ENCODE measurements around the gene RAB33B. TPM values are rescaled to one million over a fixed set of nuclear protein-coding genes. Genes with fewer than 3 reads are reported as not detected.

The RAB33B gene
- total RNA-seq, 1 experiment from 2014 or later, result 4.5 TPM

- no TSS peak for BruUV-seq (replicated peaks)
- ChIA-PET POLR2A (no interaction called here), CTCF (no interaction called here)
- DNase-seq (ENCODE audit: low read depth, low spot score) (no peak), ATAC-seq (no peak)
- Histone ChIP-seq H3K4me3 (ENCODE audit: low read depth in 2 of 2, low read length in 2 of 2) (no peak overlapping the region), H3K4me1 (ENCODE audit: control insufficient read depth, insufficient read depth, low read length) (no peaks in the 10 kb centered on the region), H3K36me3 (ENCODE audit: control insufficient read depth, insufficient read depth, low read length) (no peaks in the 10 kb centered on the region), H3K9me3 (ENCODE audit: control insufficient read depth, insufficient read depth, low read depth, low read length) (no peaks in the 10 kb centered on the region), H3K27ac (ENCODE audit: low read length) (no peak overlapping the region), H3K27me3 (ENCODE audit: control insufficient read depth, insufficient read depth, low read length) (no peaks in the 10 kb centered on the region)
- intact Hi-C loops (cut with micrococcal nuclease; ENCODE audit: unreplicated experiment) (no loop called here), in situ Hi-C loops (cut with HindIII; ENCODE audit: low pct_unique_long_range_greater_than_20kb, low sequenced_read_pairs) (no loop called here)
- TF ChIP-seq CTCF (IDR thresholded peaks at IDR 0.05) (no peak), TCF7L2 (IDR thresholded peaks at IDR 0.05; ENCODE audit: low read depth, low read length) (no peak), POLR2AphosphoS5 (IDR thresholded peaks at IDR 0.05; ENCODE audit: low read depth, low read length) (no peak), REST (IDR thresholded peaks at IDR 0.05; ENCODE audit: insufficient read depth in 1 of 2, low read depth in 2 of 2, low read length in 1 of 2) (no peak), SIN3A (IDR thresholded peaks at IDR 0.05; ENCODE audit: borderline replicate concordance, insufficient read depth, low read depth, low read length) (no peak)
Observed at GRCh38 chr4:139488442-139488841, 34.5 kb downstream of the RAB33B start.

- in situ Hi-C loops (cut with HindIII; ENCODE audit: low pct_unique_long_range_greater_than_20kb, low sequenced_read_pairs) (no loop called here), intact Hi-C loops (cut with micrococcal nuclease; ENCODE audit: unreplicated experiment) (no loop called here)
- H3K27ac ChIP-seq (ENCODE audit: low read length), result no peak overlapping the region
- DNase-seq (ENCODE audit: low read depth, low spot score) (no peak), ATAC-seq (no peak)
- H3K9me3 ChIP-seq (ENCODE audit: control insufficient read depth, insufficient read depth, low read depth, low read length), result no peaks in the 10 kb centered on the region
- no peak overlapping the region for H3K4me3 ChIP-seq (ENCODE audit: low read depth in 2 of 2, low read length in 2 of 2)
- no peaks in the 10 kb centered on the region for H3K4me1 ChIP-seq (ENCODE audit: control insufficient read depth, insufficient read depth, low read length)
- ChIA-PET POLR2A (no interaction called here), CTCF (no interaction called here)
- no peaks in the 10 kb centered on the region for H3K27me3 ChIP-seq (ENCODE audit: control insufficient read depth, insufficient read depth, low read length)
- no peaks in the 10 kb centered on the region for H3K36me3 ChIP-seq (ENCODE audit: control insufficient read depth, insufficient read depth, low read length)
- TF ChIP-seq REST (IDR thresholded peaks at IDR 0.05; ENCODE audit: insufficient read depth in 1 of 2, low read depth in 2 of 2, low read length in 1 of 2) (no peak), SIN3A (IDR thresholded peaks at IDR 0.05; ENCODE audit: borderline replicate concordance, insufficient read depth, low read depth, low read length) (no peak)
- no TSS peak for BruUV-seq (replicated peaks)
Observed at GRCh38 chr4:139489638-139490037, 35.7 kb downstream of the RAB33B start.

All from Panc1 (cell line).